ENCODE results near the gene GPR135.

GPR135 gene

DNA sequence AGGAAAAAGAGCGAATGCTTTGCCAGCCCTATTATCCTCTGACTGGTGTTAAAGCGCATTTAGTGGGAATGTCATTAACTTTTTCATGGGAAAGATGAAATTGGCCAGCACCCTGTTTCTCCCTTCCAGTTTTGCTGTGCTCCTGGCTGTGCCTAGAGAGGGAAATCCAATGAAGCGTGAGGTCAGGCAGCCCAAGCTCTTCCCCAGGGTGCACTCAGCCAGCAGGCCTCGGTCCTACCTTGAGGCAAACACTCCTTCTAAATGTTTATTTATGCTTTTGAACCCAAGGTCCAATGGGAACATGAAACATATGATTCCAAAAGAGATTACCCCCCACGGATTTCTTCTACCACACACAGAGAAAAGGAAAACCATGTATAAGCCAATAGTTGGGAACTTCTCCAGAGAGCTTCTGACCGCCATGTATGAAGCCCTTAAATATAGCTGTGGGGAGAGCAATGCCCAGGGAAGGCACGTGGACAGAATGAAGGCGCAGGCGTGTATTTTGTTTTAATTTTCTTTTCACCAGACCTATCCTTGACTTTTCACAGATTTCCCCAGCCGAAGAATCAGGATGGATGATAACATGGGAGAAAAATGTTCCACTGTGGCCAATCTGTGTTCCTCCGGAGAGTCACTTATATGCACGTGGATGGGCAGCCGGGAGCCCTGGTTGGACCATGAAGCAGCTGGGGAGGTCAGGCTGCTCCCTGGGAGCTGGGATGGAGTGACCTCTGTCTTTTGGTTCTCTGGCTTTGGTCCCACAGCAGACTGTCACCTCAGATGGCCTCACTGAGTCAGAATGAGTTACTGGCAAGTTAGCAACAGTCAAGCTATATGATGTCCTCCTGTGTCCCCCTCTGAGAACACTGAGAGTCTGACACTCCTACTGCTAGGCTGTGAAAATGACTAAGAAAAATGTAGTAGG, 37.3 kb downstream of the GPR135 start:
- Histone ChIP-seq H3K4me1 (peaks cover 30% of the 10 kb centered on the region), H3K79me2 (no peaks in the 10 kb centered on the region), H2AFZ (peak overlapping the region; percentile 27), H3K27me3 (ENCODE audit: control insufficient read depth, insufficient read depth, low read length) (no peaks in the 10 kb centered on the region), H3K4me2 (ENCODE audit: low read length) (no peak overlapping the region), H3K4me3 (ENCODE audit: low read depth, low read length) (no peak overlapping the region), H3K9ac (no peak overlapping the region), H3K9me3 (ENCODE audit: control insufficient read depth, low read length) (no peaks in the 10 kb centered on the region), H3K36me3 (ENCODE audit: control insufficient read depth, insufficient read depth, low read length) (no peaks in the 10 kb centered on the region), H3K27ac (peak overlapping the region; percentile 53)
- no peak for TF ChIP-seq CTCF (IDR thresholded peaks at IDR 0.05)

GRCh38 chr14:59425322-59425935, 39.8 kb downstream of the GPR135 start:
- no peak overlapping the region for H2AFZ ChIP-seq
- TF ChIP-seq CTCF (IDR thresholded peaks at IDR 0.05) = no peak
- H3K36me3 ChIP-seq (ENCODE audit: control insufficient read depth, insufficient read depth, low read length) = no peaks in the 10 kb centered on the region
- no peaks in the 10 kb centered on the region for H3K27me3 ChIP-seq (ENCODE audit: control insufficient read depth, insufficient read depth, low read length)
- H3K27ac ChIP-seq = peak overlapping the region; percentile 11
- H3K9ac ChIP-seq = no peak overlapping the region
- H3K9me3 ChIP-seq (ENCODE audit: control insufficient read depth, low read length) = no peaks in the 10 kb centered on the region
- H3K4me1 ChIP-seq = peaks cover 22% of the 10 kb centered on the region
- H3K4me3 ChIP-seq (ENCODE audit: low read depth, low read length) = no peak overlapping the region
- H3K4me2 ChIP-seq (ENCODE audit: low read length) = no peak overlapping the region
- no peaks in the 10 kb centered on the region for H3K79me2 ChIP-seq

- no peaks in the 10 kb centered on the region for H3K9me3 ChIP-seq (ENCODE audit: control insufficient read depth, low read length)
- no peak overlapping the region for H2AFZ ChIP-seq
- H3K4me1 ChIP-seq = peaks cover 22% of the 10 kb centered on the region
- H3K79me2 ChIP-seq = no peaks in the 10 kb centered on the region
- no peak overlapping the region for H3K4me3 ChIP-seq (ENCODE audit: low read depth, low read length)
- TF ChIP-seq CTCF (IDR thresholded peaks at IDR 0.05) = no peak
- no peak overlapping the region for H3K27ac ChIP-seq
- no peak overlapping the region for H3K4me2 ChIP-seq (ENCODE audit: low read length)
- H3K36me3 ChIP-seq (ENCODE audit: control insufficient read depth, insufficient read depth, low read length) = no peaks in the 10 kb centered on the region
- no peaks in the 10 kb centered on the region for H3K27me3 ChIP-seq (ENCODE audit: control insufficient read depth, insufficient read depth, low read length)
- no peak overlapping the region for H3K9ac ChIP-seq
Measured at GRCh38 chr14:59424341-59425071, 40.7 kb downstream of the GPR135 start.

DNA sequence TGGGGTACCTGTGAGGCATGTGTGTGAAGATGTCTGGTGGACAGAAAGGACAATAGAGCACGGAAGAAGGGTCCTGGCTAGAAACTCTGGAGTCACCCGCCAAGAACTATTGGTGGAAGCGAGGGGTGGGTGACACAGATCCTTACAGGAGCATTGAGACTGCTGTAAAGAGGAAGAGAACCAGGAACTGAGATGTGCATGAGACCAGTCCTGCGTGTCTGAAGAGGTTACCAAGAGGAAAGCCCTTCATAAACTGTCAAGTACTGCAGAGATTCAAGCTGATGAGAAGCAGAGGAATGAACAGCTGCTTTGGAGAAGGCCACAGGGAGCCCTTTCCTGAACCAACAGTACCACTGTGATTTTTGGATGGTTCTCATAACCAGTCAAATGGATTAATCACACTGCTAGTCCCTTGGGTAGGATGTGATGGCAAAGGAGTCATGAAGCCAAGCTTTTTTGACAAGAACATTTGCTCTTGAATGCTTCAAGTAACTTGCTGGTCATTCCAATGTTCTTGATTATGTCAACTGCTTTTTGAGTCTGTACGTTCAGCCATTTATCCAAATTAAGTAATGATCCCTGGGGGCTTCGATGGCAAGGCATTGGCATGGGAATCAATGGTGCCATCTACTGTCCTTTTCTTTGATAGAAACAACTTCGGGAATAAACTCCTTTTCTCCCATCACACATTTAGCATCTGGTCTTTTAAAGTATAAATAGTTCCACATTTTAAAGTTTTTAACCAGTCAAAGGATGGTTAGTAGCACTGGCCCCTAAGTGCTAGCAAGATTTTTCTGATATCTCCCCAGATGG, 42.9 kb downstream of the GPR135 start:
- no peak overlapping the region for H3K9ac ChIP-seq
- no peaks in the 10 kb centered on the region for H3K36me3 ChIP-seq (ENCODE audit: control insufficient read depth, insufficient read depth, low read length)
- no peak overlapping the region for H3K4me2 ChIP-seq (ENCODE audit: low read length)
- H3K27ac ChIP-seq = no peak overlapping the region
- H3K9me3 ChIP-seq (ENCODE audit: control insufficient read depth, low read length) = no peaks in the 10 kb centered on the region
- no peak overlapping the region for H3K4me3 ChIP-seq (ENCODE audit: low read depth, low read length)
- TF ChIP-seq CTCF (IDR thresholded peaks at IDR 0.05) = peak; percentile 30
- no peaks in the 10 kb centered on the region for H3K27me3 ChIP-seq (ENCODE audit: control insufficient read depth, insufficient read depth, low read length)
- H3K79me2 ChIP-seq = no peaks in the 10 kb centered on the region
- peaks cover 9% of the 10 kb centered on the region for H3K4me1 ChIP-seq
- peak overlapping the region; percentile 31 for H2AFZ ChIP-seq

Measured in parathyroid adenoma (tissue), 2 donors.